Vagina (tissue), 2 donors: ENCODE data around the gene FGF21. TPM values are rescaled to one million over a fixed set of nuclear protein-coding genes. Genes with fewer than 3 reads are reported as not detected.
"Not testable (repeated sequence)": the region's sequence is repeated elsewhere in the genome, so short reads cannot be mapped to it uniquely, and the experiment has no call there.

ENCODE experiments used
- DNase-seq, 2 donors: peaks; one replicate each; pipeline ENCODE4 v3.0.0-alpha.2; 2017; ENCODE audit errors: extremely low spot score in 2 of 2
- H3K27ac ChIP-seq: fragments of 200-600 bp; sonication (generic); one replicate; pipeline ENCODE4 v1.5.1; 2019
- H3K27me3 ChIP-seq: fragments of 200-600 bp; sonication (generic); one replicate; pipeline ENCODE4 v1.5.1; 2019
- H3K36me3 ChIP-seq, 2 donors: fragments of 200-600 bp; sonication (generic); one replicate each; pipeline ENCODE4 v1.5.1; 2017 to 2019
- H3K4me1 ChIP-seq: fragments of 200-600 bp; sonication (generic); one replicate; pipeline ENCODE4 v1.5.1; 2019
- H3K4me3 ChIP-seq, 2 donors: fragments of 200-600 bp; sonication (generic); 1 replicate in 1 of 2; 2 replicates in 1 of 2; pipeline ENCODE4 v1.5.1; 2016 to 2019
- H3K9me3 ChIP-seq: fragments of 200-600 bp; sonication (generic); one replicate; pipeline ENCODE4 v1.5.1; 2019
- POLR2A ChIP-seq, 2 donors: fragments of 450-650 bp; IDR thresholded peaks; one replicate each; pipeline ENCODE4 v1.6.1; 2017; ENCODE audit warnings: antibody characterized with exemption in 2 of 2, mild to moderate bottlenecking in 2 of 2, moderate library complexity in 2 of 2
- POLR2AphosphoS5 ChIP-seq, 2 donors: sonication (generic); formaldehyde crosslinking; IDR thresholded peaks; one replicate each; pipeline ENCODE4 v1.9.0; 2017; ENCODE audit warnings: antibody characterized with exemption in 2 of 2, mild to moderate bottlenecking in 2 of 2, low read depth in 1 of 2; ENCODE audit not compliant: insufficient read depth in 1 of 2
- intact Hi-C: fragments of 100-400 bp; cut with DNase I; formaldehyde crosslinking; loops from one replicate; pipeline ENCODE4 v1.15.1; 2023
- total RNA-seq: library from RNA; depleted of rRNA; stranded (reverse); fragments of >200 nt; gene quantifications from one replicate; pipeline ENCODE4 v1.2.3, GENCODE V29; 2016
- TF ChIP-seq, protein P1 (sequence below), 3 experiments: fragments of 450-650 bp in 2 of 3; fragments of 200-600 bp in 1 of 3; sonication (generic) in 1 of 3; IDR thresholded peaks; one replicate each; pipeline ENCODE4 v1.5.1; 2017 to 2019; ENCODE audit warnings: antibody characterized with exemption in 3 of 3, mild to moderate bottlenecking in 2 of 3, moderate library complexity in 2 of 3

FGF21 gene
- total RNA-seq, 1 donor from 2014 or later, result not detected

DNA sequence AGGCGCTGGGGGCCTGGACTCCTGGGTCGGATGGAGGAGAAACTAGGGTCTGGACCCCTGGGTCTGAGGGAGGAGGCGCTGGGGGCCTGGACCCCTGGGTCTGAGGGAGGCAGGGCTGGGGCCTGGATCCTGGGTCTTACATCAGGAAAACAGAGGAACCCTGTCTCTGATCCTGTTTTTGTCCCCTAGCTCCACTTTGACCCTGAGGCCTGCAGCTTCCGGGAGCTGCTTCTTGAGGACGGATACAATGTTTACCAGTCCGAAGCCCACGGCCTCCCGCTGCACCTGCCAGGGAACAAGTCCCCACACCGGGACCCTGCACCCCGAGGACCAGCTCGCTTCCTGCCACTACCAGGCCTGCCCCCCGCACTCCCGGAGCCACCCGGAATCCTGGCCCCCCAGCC lies 2.4 kb downstream of the FGF21 start:
- no peak for DNase-seq
- Histone ChIP-seq H3K9me3 (no peaks in the 10 kb centered on the region), H3K4me3 (no peak overlapping the region), H3K36me3 (no peaks in the 10 kb centered on the region), H3K27ac (no peak overlapping the region), H3K27me3 (no peaks in the 10 kb centered on the region), H3K4me1 (peaks cover 11% of the 10 kb centered on the region)
- TF ChIP-seq POLR2AphosphoS5 (IDR thresholded peaks at IDR 0.05; ENCODE audit: insufficient read depth in 1 of 2, low read depth in 1 of 2) (no peak), POLR2A (IDR thresholded peaks at IDR 0.05) (no peak)
- TF ChIP-seq, protein P1, sequence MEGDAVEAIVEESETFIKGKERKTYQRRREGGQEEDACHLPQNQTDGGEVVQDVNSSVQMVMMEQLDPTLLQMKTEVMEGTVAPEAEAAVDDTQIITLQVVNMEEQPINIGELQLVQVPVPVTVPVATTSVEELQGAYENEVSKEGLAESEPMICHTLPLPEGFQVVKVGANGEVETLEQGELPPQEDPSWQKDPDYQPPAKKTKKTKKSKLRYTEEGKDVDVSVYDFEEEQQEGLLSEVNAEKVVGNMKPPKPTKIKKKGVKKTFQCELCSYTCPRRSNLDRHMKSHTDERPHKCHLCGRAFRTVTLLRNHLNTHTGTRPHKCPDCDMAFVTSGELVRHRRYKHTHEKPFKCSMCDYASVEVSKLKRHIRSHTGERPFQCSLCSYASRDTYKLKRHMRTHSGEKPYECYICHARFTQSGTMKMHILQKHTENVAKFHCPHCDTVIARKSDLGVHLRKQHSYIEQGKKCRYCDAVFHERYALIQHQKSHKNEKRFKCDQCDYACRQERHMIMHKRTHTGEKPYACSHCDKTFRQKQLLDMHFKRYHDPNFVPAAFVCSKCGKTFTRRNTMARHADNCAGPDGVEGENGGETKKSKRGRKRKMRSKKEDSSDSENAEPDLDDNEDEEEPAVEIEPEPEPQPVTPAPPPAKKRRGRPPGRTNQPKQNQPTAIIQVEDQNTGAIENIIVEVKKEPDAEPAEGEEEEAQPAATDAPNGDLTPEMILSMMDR (IDR thresholded peaks at IDR 0.05), result no peak
- intact Hi-C loops, result no loop called here

DNA sequence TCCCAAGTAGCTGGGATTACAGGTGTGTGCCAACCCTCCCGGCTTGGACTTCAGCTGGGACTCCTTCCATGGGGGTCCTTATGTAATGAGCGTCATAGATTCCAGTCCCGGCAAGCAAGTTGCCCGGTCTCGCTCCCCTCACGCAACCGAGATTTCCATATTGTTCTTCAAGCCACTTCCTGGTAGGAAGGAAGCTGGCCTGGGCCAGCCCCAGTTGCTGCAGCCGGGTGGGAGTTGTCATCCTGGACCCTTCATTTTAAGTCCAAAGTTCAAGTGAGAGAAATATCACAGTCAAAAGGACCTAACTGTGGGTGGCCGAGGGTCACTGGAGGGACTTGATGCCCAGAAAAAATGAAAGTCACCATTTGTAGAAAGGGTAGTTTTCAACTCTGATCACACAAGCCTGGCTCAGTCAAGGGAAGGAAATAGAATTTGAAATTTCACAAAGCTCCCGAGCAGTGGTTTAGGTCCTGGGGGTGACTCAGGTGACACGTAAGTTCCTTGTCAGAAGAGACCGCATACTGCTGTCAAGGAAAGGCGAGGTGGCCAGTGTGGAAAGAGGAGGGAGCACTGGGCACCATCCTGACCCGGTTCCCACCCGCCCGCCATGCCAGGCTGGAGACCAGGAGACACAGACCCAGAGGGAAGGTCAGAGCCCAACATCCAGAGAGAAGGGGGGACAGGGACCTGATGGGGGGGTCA lies 5.3 kb downstream of the FGF21 start:
- H3K4me1 ChIP-seq, result no peaks in the 10 kb centered on the region
- DNase-seq, result no peak
- H3K27me3 ChIP-seq, result no peaks in the 10 kb centered on the region
- H3K4me3 ChIP-seq, result no peak overlapping the region
- H3K27ac ChIP-seq, result no peak overlapping the region
- TF ChIP-seq, protein P1 (IDR thresholded peaks at IDR 0.05), result no peak
- no peak for TF ChIP-seq POLR2AphosphoS5 (IDR thresholded peaks at IDR 0.05; ENCODE audit: insufficient read depth in 1 of 2, low read depth in 1 of 2)
- TF ChIP-seq POLR2A (IDR thresholded peaks at IDR 0.05), result no peak
- intact Hi-C loops, result no loop called here
- no peaks in the 10 kb centered on the region for H3K36me3 ChIP-seq
- no peaks in the 10 kb centered on the region for H3K9me3 ChIP-seq

DNA sequence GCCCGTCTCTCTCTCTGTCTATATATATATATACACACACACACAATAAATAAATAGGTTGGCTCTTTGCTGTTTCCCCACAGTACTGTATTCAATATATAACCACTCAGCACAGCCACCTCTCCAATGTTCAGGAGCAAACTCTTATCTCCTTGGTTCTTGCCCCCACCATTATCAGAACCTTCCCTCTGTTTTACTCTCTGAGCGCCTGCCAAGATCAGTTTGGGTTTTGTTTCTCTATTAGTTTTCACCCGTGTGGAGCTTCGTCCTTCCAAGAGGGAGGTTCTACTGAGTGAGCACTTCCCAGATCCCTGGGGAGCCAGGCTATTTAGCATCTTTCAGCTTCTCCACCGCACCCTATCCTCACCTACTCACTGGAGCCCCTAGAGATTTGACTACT lies 10.5 kb downstream of the FGF21 start:
- DNase-seq, H3K27me3 ChIP-seq, H3K9me3 ChIP-seq, H3K36me3 ChIP-seq, H3K4me3 ChIP-seq, H3K27ac ChIP-seq, intact Hi-C loops, H3K4me1 ChIP-seq: not testable (repeated sequence)

DNA sequence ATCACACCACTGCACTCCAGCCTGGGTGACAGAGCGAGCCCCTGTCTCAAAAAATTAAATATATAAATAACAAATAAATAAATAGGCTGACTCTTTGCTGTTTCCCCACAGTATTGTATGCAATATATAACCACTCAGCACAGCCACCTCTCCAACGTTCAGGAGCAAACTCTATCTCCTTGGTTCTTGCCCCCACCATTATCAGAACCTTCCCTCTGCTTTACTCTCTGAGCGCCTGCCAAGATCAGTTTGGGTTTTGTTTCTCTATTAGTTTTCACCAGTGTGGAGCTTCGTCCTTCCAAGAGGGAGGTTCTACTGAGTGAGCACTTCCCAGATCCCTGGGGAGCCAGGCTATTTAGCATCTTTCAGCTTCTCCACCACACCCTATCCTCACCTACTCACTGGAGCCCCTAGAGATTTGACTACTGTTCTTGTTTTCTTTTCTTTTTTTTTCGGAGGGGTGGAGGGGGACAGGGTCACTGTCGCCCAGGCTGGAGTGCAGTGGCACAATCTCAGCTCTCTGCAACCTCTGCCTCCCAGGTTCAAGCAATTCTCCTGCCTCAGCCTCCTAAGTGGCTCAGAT lies 12.9 kb downstream of the FGF21 start:
- H3K4me3 ChIP-seq, H3K27ac ChIP-seq, H3K36me3 ChIP-seq, intact Hi-C loops, H3K4me1 ChIP-seq, DNase-seq, H3K27me3 ChIP-seq, H3K9me3 ChIP-seq: not testable (repeated sequence)

DNA sequence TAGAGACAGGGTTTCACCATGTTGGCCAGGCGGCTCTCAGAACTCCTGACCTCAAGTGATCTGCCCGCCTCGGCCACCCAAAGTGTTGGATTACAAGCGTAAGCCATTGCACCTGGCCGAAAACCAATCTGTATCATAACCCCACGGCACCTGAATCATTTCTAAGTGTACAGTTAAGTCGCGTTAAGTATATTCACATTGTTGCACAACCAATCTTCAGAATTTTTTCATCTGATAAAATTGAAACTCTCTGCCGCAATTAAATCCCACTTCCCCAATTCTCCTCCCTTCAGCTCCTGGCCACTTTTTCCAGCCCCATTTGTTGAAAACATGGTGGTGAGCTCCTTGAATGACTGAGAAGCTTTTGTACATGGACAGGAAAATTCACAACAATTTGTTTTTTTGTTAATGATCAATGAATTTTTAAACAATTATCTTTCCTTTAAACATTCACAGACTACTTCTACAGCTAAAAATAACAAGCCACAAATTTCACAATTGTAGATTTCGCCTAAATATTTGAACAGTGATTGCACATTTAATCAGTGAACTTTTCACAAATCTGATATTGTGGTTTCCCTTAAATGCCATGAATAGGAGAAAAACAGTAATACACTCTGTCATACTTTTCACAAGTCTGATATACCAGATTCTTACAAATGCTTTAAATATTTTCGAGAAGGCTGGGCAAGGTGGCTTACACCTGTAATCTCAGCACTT lies 13.8 kb downstream of the FGF21 start:
- TF ChIP-seq POLR2A (IDR thresholded peaks at IDR 0.05), result no peak
- TF ChIP-seq, protein P1 (IDR thresholded peaks at IDR 0.05), result no peak
- no peak for TF ChIP-seq POLR2AphosphoS5 (IDR thresholded peaks at IDR 0.05; ENCODE audit: insufficient read depth in 1 of 2, low read depth in 1 of 2)
- intact Hi-C loops, result no loop called here
- H3K27ac ChIP-seq, result no peak overlapping the region

DNA sequence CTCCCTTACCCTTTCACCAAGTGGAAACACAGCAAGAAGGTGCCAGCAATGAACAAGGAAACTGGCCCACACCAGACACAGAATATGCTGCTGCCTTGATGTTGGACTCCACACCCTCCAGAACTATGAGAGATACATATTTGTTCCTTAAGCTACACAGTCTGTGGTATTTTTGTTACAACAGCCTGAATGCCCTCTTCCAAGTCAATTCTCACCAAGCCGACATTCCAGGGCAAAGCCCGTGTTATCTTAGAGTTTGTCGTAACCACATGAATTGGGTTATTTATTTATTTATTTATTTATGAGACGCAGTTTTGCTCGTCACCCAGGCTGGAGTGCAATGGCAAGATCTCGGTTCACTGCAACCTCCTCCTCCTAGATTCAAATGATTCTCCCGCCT lies 14.9 kb downstream of the FGF21 start:
- intact Hi-C loops, result no loop called here
- Histone ChIP-seq H3K4me1 (no peaks in the 10 kb centered on the region), H3K9me3 (no peaks in the 10 kb centered on the region), H3K27me3 (no peaks in the 10 kb centered on the region), H3K27ac (no peak overlapping the region), H3K36me3 (no peaks in the 10 kb centered on the region), H3K4me3 (no peak overlapping the region)
- no peak for TF ChIP-seq POLR2AphosphoS5 (IDR thresholded peaks at IDR 0.05; ENCODE audit: insufficient read depth in 1 of 2, low read depth in 1 of 2)
- TF ChIP-seq, protein P1 (IDR thresholded peaks at IDR 0.05), result no peak
- TF ChIP-seq POLR2A (IDR thresholded peaks at IDR 0.05), result no peak
- no peak for DNase-seq

More for the DNA sequence above, 13.8 kb downstream of the FGF21 start:
- Histone ChIP-seq H3K9me3 (no peaks in the 10 kb centered on the region), H3K4me3 (no peak overlapping the region), H3K4me1 (no peaks in the 10 kb centered on the region), H3K36me3 (no peaks in the 10 kb centered on the region), H3K27me3 (no peaks in the 10 kb centered on the region)
- DNase-seq, result no peak
